ENCODE results near the gene DMAC2L. TPM values are rescaled to one million over a fixed set of nuclear protein-coding genes. Genes with fewer than 3 reads are reported as not detected.

Gene DMAC2L
- polyA plus RNA-seq, 1 of the 3 experiments (the other 2 are of a cell fraction) = 20.3 TPM

DNA sequence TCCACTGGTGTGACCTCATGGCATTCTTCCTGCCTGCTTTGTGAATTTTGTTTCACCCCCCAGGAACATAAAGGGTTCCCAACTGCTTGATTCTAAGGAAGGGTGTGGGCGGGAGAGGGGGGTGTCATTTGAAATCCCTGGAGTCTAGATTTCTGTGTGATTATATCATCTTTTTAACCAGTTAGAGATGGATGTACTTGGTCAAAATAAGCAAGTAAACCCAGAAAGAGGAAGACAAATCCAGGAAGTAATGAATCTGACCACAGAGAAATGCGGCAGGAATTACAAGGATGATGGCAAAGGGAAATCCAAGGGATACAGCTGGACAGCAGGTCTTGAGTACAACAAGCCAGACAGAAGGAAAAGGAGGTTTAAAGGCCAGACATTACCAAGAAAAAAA, 38.9 kb downstream of the DMAC2L start:
- Histone ChIP-seq H3K4me1 (ENCODE audit: control insufficient read depth in 1 of 2, insufficient read depth in 2 of 2, low read depth in 1 of 2, low read length in 1 of 2) (peaks cover 0 to 4% of the 10 kb centered on the region in 2 experiments; a peak in 2 of 4 replicates), H2AFZ (ENCODE audit: low read depth) (no peak overlapping the region), H3K9ac (no peak overlapping the region), H4K20me1 (ENCODE audit: insufficient read depth) (no peaks in the 10 kb centered on the region), H3K4me2 (no peak overlapping the region), H3K9me2 (no peaks in the 10 kb centered on the region), H3K4me3 (ENCODE audit: low read depth in 2 of 2, low read length in 1 of 2) (no peak overlapping the region), H3K9me3 (no peaks in the 10 kb centered on the region), H3K27me3 (ENCODE audit: insufficient read depth) (no peaks in the 10 kb centered on the region), H3F3A (replicated peaks; ENCODE audit: insufficient read depth) (no peaks in the 10 kb centered on the region), H3K27ac (ENCODE audit: low read depth in 2 of 2, low read length in 1 of 2) (no peak overlapping the region), H3K36me3 (replicated peaks in 1 of 2; ENCODE audit: control insufficient read depth in 1 of 2, insufficient read depth in 2 of 2, low read length in 1 of 2) (no peaks in the 10 kb centered on the region), H3K79me2 (ENCODE audit: insufficient read depth) (no peaks in the 10 kb centered on the region)
- WGBS (ENCODE audit: low lambda C conversion rate) = 97% methylated on average over 2 of the region's 2 CpGs
- CTCF ChIA-PET = interaction anchor here (1.1 to 1.2 kb wide), 2 partner anchors 30 to 33 kb away, joined by 3 to 6 read pairs; no protein-coding TSS in a partner anchor
- TF ChIP-seq TEAD4 (IDR thresholded peaks at IDR 0.05; ENCODE audit: borderline replicate concordance, insufficient read depth) (no peak), ELF1 (IDR thresholded peaks at IDR 0.05) (no peak), JUND (IDR thresholded peaks at IDR 0.05) (no peak), GATA2 (CRISPR knock-in tag; IDR thresholded peaks at IDR 0.05) (no peak), SMC3 (IDR thresholded peaks at IDR 0.05; ENCODE audit: low read depth, low read length) (no peak), RFX5 (IDR thresholded peaks at IDR 0.05; ENCODE audit: low read length) (no peak), MEF2A (IDR thresholded peaks at IDR 0.05; ENCODE audit: borderline replicate concordance, low read depth) (no peak), YY1 (IDR thresholded peaks at IDR 0.05; ENCODE audit: low read depth) (no peak), FOSL2 (IDR thresholded peaks at IDR 0.05; ENCODE audit: borderline replicate concordance, low read depth) (no peak), SIN3A (IDR thresholded peaks at IDR 0.05; ENCODE audit: borderline replicate concordance, low read depth, low read length) (no peak)
- TF ChIP-seq, protein P1, sequence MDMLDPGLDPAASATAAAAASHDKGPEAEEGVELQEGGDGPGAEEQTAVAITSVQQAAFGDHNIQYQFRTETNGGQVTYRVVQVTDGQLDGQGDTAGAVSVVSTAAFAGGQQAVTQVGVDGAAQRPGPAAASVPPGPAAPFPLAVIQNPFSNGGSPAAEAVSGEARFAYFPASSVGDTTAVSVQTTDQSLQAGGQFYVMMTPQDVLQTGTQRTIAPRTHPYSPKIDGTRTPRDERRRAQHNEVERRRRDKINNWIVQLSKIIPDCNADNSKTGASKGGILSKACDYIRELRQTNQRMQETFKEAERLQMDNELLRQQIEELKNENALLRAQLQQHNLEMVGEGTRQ (IDR thresholded peaks at IDR 0.05; ENCODE audit: borderline replicate concordance, low read depth, low read length) = no peak
- no peak for DNase-seq
- POLR2A ChIA-PET = no interaction called here

DNA sequence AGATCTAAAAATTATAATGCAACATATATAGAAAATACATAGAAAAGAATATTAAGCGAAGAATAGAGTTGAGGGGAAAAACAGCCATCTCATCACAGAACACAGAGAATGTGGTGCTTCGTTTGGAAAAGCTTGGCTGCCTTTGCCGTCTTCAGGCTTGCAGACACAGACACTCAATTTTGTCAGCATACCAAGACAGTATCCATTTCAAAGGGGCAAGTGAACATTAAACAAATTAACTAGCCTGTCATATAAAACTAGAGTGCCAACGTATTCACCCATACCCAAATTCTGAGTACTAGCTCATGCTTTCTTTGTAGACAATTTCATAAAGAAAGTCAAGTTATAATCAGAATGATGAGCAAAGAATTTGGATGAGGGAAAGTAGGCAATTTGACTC, 40.5 kb downstream of the DMAC2L start:
- Histone ChIP-seq H3K9me2 (no peaks in the 10 kb centered on the region), H3K4me3 (ENCODE audit: low read depth in 2 of 2, low read length in 1 of 2) (no peak overlapping the region), H3K27ac (ENCODE audit: low read depth in 2 of 2, low read length in 1 of 2) (no peak overlapping the region), H4K20me1 (ENCODE audit: insufficient read depth) (no peaks in the 10 kb centered on the region), H3K27me3 (ENCODE audit: insufficient read depth) (no peaks in the 10 kb centered on the region), H3K9me3 (no peaks in the 10 kb centered on the region), H2AFZ (ENCODE audit: low read depth) (no peak overlapping the region), H3F3A (replicated peaks; ENCODE audit: insufficient read depth) (no peaks in the 10 kb centered on the region), H3K4me1 (ENCODE audit: control insufficient read depth in 1 of 2, insufficient read depth in 2 of 2, low read depth in 1 of 2, low read length in 1 of 2) (peaks cover 0 to 3% of the 10 kb centered on the region in 2 experiments; a peak in 1 of 4 replicates), H3K4me2 (no peak overlapping the region), H3K9ac (no peak overlapping the region), H3K79me2 (ENCODE audit: insufficient read depth) (no peaks in the 10 kb centered on the region), H3K36me3 (replicated peaks in 1 of 2; ENCODE audit: control insufficient read depth in 1 of 2, insufficient read depth in 2 of 2, low read length in 1 of 2) (peaks cover 0 to 3% of the 10 kb centered on the region in 2 experiments)
- WGBS (ENCODE audit: low lambda C conversion rate) = 86% methylated on average over 4 of the region's 4 CpGs
- POLR2A ChIA-PET = no interaction called here
- DNase-seq = no peak
- TF ChIP-seq GATA2 (CRISPR knock-in tag; IDR thresholded peaks at IDR 0.05) (no peak), RXRA (IDR thresholded peaks at IDR 0.05; ENCODE audit: borderline replicate concordance, low read depth) (no peak), RFX5 (IDR thresholded peaks at IDR 0.05; ENCODE audit: low read length) (no peak), FOSL2 (IDR thresholded peaks at IDR 0.05; ENCODE audit: borderline replicate concordance, low read depth) (no peak), EZH2phosphoT487 (IDR thresholded peaks at IDR 0.05; ENCODE audit: borderline replicate concordance, low read depth) (no peak), SMC3 (IDR thresholded peaks at IDR 0.05; ENCODE audit: low read depth, low read length) (no peak), RAD21 (IDR thresholded peaks at IDR 0.05; ENCODE audit: low read length) (no peak)
- CTCF ChIA-PET = interaction anchor here (1.0 kb wide), 1 partner anchor 179 kb away, joined by 4 read pairs; no protein-coding TSS in a partner anchor

Data from SK-N-SH (cell line).